SK-MEL-5 (cell line): ENCODE results near the gene ANAPC10. TPM values are rescaled to one million over a fixed set of nuclear protein-coding genes. Genes with fewer than 3 reads are reported as not detected.
"Not testable (repeated sequence)": the region's sequence is repeated elsewhere in the genome, so short reads cannot be mapped to it uniquely, and the experiment has no call there.

Source experiments
- DNase-seq: peaks from one replicate; pipeline ENCODE4 v3.0.0-alpha.2; 2016; ENCODE audit warnings: low read depth, low spot score
- in situ Hi-C: cut with HindIII; loops from 2 replicates; pipeline ENCODE4 v1.10.0; 2016; ENCODE audit warnings: low sequenced_read_pairs, high pct_unique_total_duplicates, low pct_unique_long_range_greater_than_20kb
- total RNA-seq: library from RNA; depleted of rRNA; stranded (reverse); fragments of >200 nt; shearing (Covaris generic); gene quantifications from 2 replicates; pipeline ENCODE4 v1.2.3, GENCODE V29; 2014

ANAPC10 gene
- total RNA-seq, 1 experiment from 2014 or later, result 18.9 TPM

DNA sequence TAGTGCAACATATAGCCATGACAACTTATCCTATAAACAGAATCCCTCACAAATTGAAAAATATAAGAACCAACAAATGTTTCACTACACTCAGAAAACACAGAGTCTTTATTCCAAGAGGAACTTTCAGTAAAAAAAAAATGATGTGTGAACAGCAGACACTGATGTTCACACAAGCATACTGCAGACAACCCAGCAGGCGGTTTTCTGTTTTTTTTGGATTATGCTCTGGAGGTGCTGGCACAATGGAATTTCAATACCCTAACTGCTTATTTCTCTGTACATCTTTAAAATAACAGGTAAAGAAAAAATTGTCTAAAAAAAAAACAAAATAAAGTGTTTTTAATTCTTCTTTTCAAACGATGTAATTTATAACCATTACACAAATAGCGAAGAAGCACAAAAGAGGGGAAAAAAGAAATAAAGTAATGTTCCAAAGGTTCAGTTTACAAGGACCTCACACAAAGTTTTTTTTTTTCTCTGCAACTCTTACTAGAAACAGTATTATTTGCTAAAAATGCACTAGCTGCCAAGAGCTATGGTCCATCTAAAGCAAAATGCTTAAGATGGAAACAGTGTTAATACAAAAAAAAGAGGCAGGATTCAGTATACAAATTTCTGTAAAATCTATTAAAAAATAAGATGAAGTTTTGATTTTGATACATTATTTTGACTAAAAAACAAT lies 55.3 kb downstream of the ANAPC10 start:
- in situ Hi-C loops, result no loop called here
- no peak for DNase-seq

DNA sequence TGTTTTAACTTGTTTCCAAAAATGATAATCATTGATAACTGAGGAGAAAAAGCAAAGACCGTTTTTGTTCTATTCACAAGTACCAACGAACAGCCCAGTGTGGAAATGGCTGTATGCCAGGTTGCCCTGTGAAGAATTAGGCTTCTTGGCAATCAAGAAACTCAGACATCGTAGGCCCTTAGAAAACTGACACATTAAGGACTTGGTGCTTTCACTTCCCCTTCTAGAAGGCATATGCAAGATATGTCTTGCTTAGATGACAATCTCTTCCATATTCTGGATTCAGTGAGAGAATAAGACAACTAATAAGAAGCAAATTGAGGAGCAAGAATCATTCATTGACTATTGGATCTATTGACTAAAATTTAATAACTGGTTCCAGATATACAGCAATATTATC lies 56.6 kb downstream of the ANAPC10 start:
- DNase-seq, result no peak
- in situ Hi-C loops, result no loop called here

DNA sequence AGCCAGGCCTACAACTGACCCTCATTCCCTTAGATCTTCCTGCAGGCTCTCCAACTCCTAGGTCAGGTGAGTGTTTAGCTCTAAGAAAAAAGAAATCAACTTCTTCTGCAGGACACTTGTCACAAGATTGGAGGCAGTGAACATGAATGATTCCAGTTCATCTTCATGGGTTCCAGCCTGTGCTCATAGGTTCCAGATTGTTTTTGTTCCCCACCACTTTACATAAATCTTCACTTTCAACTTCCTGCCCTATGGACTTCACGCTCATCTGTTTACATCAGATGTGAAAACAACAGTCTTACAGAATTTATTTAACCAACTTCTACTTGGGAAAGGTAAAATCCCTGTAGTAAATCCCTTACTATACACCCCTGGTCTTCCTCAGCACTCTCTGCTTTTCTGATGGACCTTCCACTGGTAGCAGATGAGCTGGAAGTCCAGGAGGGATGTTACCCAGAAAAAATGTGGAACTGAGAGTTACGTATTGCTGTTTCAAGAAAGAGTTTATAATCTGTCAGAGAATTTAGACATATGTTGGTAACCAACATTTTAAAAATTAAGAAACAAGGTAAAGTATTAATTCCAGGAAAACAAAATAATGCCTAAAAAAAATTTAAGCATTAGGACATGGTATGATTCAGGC lies 62.4 kb downstream of the ANAPC10 start:
- no peak for DNase-seq
- in situ Hi-C loops, result no loop called here

DNA sequence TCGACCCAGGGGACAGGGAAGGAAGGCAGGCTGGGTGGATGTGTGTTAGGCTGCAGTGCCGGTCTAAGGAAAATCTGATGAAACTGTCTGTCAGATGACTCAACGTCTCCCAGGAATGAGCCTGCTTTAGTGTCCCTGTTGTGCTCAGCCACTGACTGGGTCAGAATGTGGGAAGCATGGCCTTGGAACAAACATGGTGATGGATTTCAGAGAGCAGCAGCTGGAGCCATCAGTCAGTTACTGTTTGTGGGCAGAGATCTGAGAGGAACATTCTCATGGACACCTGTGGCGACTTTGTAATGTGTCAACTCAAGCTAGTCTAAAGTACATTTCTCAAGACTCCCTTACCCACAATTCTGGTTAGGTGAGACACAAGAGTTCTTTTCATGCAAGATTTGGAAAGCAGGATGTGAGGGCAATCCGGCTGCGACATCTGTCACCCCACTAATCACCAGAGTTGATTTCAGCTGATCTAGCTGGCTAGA lies 63.2 kb downstream of the ANAPC10 start:
- in situ Hi-C loops, result no loop called here
- DNase-seq, result no peak

DNA sequence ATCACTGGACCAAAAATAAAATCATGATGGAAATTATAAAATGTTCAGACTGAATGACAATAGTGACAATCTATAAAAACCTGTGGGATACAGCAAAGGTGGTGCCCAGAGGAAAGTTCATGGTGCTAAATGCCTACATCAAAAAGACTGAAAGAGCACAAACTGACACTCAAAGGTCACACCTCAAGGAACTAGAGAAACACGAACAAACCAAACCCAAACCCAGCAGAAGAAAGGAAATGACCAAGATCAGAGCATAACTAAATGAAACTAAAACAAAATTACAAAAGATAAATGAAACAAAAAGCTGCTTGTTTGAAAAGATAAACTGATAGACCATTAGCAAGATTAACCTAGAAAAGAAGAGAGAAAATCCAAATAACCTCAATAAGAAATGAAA lies 78.7 kb downstream of the ANAPC10 start:
- in situ Hi-C loops, result no loop called here

DNA sequence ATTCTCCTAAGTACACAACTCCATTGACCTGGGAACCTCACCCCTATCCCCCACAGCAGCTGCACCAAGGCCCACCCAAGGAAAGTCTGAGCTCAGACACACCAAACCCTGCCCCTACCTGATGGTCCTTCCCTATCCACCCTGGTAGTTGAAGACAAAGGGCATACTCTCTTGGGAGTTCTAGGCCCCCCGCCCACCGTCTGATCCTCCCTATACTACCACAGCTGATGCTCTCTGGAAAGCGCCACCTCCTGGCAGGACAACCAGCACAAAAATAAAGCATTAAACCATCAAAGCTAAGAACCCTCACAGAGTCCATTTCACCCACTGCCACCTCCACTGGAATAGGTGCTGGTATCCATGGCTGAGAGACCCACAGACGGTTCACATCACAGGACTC lies 83.6 kb downstream of the ANAPC10 start:
- in situ Hi-C loops, result no loop called here
- DNase-seq, result no peak

More for the DNA sequence above, 78.7 kb downstream of the ANAPC10 start:
- no peak for DNase-seq

DNA sequence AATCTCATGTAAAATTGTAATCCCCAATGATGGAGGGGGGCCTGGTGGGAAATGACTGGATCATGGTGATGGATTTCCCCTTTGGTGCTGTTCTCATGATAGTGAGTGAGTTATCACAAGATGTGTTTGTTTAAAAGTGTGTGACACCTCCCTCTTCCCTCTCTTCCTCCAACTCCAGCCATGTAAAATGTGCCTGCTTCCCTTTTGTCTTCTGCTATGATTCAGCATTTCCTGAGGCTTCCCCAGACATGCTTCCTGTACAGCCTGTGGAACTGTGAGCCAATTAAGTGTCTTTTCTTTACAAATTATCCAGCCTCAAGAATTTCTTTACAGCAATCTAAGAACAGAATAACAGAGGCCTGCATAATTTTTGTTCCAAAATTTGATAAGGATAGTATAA lies 85.2 kb downstream of the ANAPC10 start:
- in situ Hi-C loops, result no loop called here
- DNase-seq, result peak; percentile 13

DNA sequence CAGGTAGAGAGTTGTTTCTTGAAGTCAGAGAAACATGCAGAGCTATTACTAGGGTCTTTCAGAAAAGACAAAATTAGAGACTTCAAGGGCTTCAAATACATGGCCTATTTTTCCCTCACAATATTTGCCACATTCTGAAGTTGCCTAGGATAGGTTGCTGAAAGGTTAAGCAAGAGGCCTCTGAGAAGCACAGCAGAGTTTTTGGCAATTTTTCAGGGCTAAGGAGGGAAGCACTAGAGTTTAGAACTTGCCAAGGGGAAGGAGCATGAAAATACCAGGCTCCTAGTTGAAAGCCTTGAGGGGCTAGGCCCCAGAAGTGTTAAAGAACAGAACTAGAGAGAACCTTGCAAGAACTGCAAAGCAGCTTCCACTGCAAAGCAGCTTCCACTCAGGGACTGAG lies 86.4 kb downstream of the ANAPC10 start:
- DNase-seq, result no peak
- in situ Hi-C loops, result no loop called here

DNA sequence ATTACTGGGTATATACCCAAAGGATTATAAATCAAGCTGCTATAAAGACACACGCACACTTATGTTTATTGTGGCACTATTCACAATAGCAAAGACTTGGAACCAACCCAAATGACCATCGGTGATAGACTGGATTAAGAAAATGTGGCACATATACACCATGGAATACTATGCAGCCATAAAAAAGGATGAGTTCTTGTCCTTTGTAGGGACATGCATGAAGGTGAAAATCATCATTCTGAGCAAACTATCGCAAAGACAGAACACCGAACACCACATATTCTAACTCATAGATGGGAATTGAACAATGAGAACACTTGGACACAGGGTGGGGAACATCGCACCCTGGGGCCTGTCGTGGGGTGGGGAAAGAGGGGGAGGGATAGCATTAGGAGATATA lies 87.7 kb downstream of the ANAPC10 start:
- in situ Hi-C loops, DNase-seq: not testable (repeated sequence)

DNA sequence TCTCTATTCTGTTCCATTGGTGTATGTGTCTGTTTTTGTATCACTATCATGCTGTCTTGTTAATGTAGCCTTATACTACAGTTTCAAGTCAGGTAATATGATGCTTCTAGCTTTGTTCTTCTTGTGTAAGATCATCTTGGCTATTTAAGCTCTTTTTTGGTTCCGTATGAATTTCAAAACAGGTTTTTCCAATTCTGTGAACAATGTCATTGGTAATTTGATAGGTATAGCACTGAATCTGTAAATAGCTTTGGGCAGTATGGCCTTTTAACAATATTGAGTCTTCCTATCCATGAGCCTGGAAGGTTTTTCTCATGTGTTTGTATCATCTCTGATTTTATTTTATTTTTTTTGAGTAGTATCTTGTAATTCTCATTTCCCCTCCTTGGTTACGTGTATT lies 94.3 kb downstream of the ANAPC10 start:
- no peak for DNase-seq
- in situ Hi-C loops, result no loop called here

DNA sequence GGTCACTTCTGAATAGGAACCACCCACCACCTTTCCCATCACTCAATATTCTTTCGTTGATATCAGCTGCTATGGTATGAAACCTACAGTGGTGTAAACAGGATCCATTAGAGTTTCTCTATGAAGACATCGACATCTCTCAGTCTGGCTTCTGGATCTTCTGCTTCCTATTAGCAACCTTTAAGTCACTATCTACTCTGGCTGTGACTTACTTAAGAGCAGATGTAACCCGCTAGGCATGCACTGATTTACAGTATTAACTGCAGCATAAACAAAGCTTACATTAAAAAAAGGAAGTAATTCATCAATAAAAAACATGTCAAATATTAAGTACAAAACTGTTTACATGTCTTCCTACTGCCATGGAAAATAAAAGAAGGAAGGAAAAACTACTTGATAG lies 96.4 kb downstream of the ANAPC10 start:
- no peak for DNase-seq
- in situ Hi-C loops, result no loop called here

DNA sequence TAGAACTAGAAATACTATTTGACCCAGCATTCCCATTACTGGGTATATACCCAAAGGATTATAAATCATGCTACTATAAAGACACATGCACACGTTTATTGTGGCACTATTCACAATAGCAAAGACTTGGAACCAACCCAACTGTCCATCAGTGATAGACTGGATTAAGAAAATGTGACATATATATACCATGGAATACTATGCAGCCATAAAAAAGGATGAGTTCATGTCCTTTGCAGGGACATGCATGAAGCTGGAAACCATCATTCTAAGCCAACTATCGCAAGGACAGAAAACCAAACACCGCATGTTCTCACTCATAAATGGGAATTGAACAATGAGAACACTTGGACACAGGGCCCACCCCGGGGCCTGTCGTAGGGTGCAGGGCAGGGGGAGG lies 97.3 kb downstream of the ANAPC10 start:
- in situ Hi-C loops, DNase-seq: not testable (repeated sequence)

DNA sequence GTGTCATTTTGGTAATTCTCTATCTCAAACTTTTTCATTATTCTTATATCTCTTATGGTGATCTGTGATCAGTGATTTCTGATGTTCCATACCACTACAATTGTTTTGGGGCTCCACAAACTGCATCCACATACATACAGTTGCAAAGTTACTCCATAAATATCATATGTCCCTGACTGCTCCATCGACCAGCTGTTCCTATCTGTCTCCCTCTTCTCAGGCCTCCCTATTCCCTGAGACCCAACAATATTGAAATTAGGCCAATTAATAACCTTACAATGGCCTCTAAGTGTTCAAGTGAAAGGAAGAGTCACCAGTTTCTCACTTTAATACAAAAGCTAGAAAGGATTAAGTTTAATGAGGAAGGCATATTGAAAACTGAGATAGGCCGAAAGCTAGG lies 108.7 kb downstream of the ANAPC10 start:
- DNase-seq, result no peak

DNA sequence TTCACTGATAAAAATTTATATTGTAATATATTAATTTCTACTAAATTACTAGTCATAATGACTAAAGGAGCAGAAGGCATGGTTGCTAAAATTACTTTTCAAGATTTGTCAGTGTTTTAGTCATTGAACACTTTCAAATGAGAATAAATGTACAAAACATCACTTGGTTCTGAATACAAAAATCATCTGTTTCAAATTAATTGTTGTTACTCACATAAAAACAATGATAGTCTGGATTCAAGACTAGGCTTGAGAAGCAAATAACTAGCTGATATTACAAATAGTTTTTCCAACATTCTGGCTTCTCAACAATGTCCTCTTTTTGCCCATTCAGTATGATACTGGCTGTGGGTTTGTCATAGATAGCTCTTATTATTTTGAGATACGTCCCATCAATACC lies 112.5 kb downstream of the ANAPC10 start:
- DNase-seq, result no peak
- in situ Hi-C loops, result no loop called here

More for the DNA sequence above, 108.7 kb downstream of the ANAPC10 start:
- in situ Hi-C loops, result no loop called here

DNA sequence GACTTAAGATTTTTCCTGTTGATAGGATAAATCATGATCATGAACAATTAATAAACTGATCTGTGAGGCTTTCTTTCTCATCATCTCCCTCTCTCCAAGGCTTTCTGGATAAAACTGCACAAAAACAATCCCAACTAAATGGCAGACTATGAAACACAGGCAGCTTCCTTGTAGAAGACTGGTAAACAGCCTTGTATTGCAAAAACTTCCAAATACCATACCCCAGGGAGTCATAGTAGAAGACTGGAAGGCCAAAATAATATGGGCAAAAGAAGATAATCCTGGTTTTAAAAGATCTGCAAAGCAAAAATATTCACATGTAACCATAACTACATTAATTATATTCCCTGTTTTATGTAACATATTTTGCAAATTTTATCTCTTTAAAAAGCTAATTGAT lies 113.0 kb downstream of the ANAPC10 start:
- in situ Hi-C loops, result no loop called here
- no peak for DNase-seq

DNA sequence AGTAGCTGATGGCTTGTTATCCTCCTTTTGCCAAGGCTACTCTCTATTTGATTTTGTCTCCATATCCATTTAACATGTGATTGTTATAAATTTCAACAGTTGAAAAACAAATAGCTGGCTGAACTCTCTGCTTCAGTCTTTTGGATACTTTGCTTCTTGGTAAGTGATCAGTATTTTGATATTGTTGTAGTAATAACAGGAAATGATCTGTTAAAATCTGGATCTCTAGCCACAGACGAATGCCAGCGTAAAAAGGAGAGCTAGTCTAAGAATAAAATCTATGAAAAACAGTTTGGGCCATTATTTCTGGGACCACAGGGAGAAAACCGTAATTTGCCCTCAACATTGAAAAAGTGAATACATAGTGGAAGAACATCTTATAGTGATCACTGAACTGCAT lies 113.8 kb downstream of the ANAPC10 start:
- in situ Hi-C loops, result no loop called here
- DNase-seq, result no peak

DNA sequence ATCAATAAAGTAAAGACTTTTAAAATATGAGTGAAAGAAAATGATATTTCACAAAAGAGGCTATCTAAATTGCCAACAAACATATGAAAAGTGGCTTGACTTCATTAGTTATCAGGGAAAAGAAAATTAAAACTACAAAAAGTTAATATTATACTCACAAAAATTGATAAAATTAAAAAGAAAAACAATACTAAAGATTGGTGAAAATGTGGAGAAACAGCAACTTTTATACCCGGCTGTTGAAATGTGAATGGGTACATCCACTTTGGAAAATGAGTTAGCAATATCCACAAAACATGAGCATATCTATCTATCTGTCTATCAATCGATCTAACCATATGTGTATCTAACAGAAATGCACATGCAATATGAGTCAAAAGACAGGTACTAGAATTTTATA lies 122.3 kb downstream of the ANAPC10 start:
- in situ Hi-C loops, result no loop called here
- no peak for DNase-seq

DNA sequence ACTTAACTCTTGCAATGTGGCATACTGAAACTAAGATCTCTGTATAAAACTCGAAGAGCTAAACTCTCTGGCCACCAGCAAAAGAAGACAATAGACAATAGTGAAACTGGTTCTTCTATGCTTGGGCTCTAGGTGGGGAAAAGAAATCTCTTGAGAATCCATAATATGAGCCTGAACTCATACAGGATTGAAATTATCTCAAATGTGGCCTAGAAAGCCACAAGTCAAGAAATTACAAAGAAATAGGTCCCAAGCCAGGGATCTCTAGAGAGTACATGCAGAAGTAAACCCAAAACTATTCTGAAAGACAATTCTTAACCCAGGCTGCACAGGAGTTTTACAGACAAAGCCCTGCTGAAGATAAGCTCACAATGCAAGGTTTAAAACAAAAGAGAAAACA lies 127.4 kb downstream of the ANAPC10 start:
- in situ Hi-C loops, result no loop called here
- no peak for DNase-seq

DNA sequence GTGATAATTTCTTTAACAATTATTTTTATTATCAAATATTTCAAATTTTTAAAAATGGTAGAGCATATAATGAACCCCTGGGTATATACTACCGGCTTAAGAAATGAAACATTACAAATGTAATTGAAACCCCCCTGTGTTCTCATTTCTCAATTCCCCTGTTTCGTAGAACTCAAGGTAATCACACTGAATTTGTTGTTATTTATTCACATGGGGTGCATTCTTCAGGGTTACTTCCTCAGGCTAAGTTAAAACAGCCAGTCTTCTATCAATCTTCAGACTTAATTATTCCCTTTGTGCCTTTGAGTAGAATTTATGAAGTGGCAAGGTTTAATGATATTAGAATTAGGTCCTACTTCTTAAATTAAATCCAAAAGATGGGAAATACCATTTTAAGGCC lies 128.2 kb downstream of the ANAPC10 start:
- in situ Hi-C loops, result no loop called here
- DNase-seq, result no peak
